ENCODE measurements around the gene ATG7. TPM values are rescaled to one million over a fixed set of nuclear protein-coding genes. Genes with fewer than 3 reads are reported as not detected.

Gene ATG7
- total and polyA plus RNA-seq, 3 experiments from 2014 or later, result 13.8 to 28.2 (median 28.0) TPM

Other genes starting within 250 kb of the ATG7 start
- under 1 TPM; 0.42 to 0.53 TPM for gene HRH1, start 117.9 kb upstream of the ATG7 start, total RNA-seq
- not detected for gene HRH1, start 117.9 kb upstream of the ATG7 start, polyA plus RNA-seq